D341Med (cell line): Measurements from ENCODE around the gene DGKG.

Experiments
- DNase-seq: peaks from one replicate; pipeline ENCODE4 v3.0.0; 2012; ENCODE audit warnings: low spot score

DGKG gene

GRCh38 chr3:186361762-186362536 lies at the start of gene DGKG:
Gene DGKG (minus strand): TSS chr3:186362234. CDS start chr3:186320459, 41,775 bp downstream.
- DNase-seq = peak; percentile 49

GRCh38 chr3:186411089-186411488 lies 49.1 kb upstream of the DGKG start:
- DNase-seq = no peak

DNA sequence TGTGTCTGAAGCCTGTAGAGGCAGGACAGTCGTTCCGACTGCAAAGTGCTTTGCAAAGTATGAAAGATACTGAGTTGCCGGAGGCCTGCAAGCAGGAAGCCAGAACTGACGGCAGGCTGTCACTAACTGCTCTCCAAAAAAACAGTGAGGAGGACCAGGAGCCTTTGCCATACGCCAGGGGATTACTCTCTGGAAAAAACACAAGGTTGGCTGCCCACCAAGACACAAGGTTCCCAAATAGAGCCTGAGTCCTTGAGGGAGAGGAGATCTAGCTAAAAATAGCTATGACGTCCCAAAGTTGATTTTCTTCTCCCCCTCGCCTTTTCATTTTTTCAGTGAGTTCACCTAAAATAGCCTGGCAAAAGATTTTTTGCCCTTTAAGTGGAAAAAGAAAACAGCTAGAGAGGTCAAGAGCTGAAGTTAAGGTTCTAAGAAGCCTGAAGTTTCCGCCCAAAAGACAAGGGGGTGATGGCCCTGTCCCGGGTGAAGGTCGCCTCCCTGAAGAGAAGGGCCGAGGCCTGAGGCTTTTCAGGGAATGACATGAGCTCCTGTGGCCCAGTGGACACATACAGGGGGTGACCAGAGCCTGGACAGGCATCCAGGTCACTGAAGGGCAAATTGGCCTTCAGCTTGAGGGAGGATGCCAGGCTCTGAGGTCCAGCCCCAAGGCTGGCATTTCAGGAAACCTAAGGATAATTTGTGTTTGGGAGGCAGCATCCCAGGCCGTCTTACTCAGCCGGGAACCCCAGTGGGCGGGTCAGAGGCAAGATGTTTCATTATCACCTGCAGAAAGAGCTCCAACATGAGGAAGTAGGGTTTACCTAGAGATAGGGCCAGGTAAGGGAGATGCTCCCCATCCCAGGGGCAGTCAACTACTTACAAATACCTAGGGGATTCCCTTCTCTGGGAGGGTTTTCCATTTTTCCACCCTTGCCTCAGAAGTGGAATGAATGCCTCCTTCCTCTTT lies 44.9 kb upstream of the DGKG start:
- DNase-seq = no peak

- DNase-seq = no peak
These were observed 39.5 kb upstream of the DGKG start for GRCh38 chr3:186401556-186401955.

DNA sequence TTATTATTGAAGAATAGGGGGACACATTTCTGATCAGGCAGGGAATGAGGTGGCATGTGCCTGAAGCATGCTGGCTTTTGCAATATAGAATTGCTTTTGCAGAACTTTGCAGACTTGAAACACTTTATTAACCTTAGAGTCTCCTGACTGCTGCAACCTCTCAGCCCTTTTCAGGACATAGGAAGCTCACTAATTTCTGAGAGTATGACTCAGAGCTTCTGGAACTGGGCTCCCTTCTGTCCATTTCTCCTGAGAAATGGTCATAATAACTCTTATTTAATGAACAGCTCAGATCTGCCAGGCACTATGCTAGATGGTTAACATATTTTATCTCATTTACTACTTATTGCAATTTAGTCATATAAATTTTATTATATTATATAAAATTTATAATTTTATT lies 38.6 kb upstream of the DGKG start:
- no peak for DNase-seq

DNA sequence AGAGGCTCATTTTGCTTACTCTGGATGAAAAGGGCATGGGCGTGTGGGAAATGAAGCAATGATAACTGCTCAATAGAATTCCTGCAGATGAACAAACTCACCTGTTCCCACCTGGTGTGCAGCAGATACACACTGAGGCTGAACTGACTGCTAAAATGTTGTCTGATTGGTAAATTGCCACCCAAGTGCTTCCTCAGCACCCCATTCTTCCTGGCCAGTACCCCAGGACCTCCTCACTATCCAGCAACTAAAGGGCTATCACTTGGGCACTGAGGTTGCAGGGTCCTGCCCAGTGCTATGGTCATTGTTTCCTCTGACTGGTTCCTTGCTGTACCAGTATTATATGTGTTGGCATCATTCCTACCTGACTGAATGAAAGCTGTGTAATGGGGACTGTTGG lies 38.0 kb upstream of the DGKG start:
- no peak for DNase-seq

- no peak for DNase-seq
These were observed 32.7 kb upstream of the DGKG start for GRCh38 chr3:186394566-186395217.

- DNase-seq = no peak
These were observed 25.0 kb upstream of the DGKG start for GRCh38 chr3:186386883-186387560.

DNA sequence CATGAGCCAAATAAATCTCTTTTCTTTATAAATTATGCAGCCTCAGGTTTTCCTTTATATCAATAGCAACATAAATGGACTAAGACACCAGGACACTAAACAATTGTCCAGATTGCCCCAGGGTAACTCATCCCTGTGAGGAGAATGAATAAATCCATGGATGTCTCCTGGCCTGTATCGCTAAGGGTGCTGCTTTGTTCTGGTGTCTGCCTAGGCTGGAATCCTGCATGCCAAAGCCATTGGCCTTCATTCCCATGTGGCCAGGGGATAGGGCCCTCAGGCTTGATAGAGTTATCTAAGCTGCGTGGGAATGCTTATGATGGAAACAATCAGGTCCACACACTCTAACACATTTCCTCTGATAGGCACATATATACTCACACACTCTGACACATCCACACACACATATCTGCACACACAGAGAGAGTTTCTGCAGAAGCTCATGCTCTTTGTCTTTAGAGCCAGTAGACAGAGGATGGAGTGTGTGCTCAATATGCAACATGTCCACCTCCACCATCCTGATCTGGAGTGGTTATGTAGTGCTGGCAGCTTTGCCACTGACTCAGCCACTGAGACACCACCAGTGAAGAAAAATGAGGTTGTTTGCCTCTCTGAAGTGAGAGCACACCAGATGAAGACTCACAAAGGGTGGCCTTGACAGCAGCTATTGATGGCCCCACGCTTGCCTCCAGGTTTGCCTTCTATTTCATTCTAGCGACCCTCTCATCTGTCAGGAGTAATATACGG lies 24.0 kb upstream of the DGKG start:
- DNase-seq = no peak

DNA sequence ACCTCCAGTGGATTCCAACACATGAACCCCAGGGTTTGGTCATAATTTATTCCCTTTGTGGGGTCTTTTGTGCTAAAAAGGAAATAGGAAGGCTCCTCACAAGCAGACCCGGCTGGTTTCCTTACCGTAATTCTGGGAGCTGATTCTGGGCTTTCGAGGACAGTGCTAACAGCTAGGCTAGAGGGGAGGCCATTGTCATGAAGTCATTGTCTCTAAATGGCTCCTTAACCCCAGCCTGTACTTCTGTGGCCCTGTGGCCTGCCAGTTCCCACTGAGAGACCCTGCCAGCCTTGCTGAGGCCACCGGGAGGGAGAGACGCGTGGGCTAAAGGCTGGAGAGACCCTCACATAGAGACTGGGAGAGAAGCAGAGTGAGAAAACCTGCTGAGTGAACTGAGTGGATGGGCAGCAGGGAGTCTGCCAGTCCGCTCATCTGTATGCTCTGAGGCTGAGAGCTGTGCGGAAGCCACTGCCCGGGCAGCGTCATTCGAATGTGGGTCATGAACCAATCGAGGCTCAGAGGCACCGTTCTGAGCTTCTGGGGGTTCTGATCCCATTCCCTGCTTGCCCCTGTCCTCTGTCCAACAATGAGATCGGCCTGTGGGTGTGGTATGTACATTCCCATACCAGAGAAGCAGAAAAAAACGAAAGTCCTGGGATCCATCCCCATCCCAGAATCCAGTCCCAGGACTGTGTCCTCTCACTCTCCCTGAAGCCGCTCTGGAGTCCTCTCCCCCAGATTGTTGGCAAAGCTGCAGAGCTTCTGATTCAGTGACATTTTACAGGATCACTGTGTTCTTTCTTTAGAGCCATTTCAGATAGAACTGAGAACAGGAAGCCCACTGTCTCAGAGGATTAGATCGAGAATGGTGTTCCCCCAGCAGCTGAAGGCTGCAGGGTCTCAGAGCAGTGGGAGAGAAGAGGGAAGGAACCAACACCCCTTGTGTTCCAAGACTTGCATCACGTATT lies 21.3 kb upstream of the DGKG start:
- no peak for DNase-seq

GRCh38 chr3:186382217-186382885 lies 20.3 kb upstream of the DGKG start:
- DNase-seq = no peak

- no peak for DNase-seq
These were observed 19.6 kb upstream of the DGKG start for GRCh38 chr3:186381424-186382216.

DNA sequence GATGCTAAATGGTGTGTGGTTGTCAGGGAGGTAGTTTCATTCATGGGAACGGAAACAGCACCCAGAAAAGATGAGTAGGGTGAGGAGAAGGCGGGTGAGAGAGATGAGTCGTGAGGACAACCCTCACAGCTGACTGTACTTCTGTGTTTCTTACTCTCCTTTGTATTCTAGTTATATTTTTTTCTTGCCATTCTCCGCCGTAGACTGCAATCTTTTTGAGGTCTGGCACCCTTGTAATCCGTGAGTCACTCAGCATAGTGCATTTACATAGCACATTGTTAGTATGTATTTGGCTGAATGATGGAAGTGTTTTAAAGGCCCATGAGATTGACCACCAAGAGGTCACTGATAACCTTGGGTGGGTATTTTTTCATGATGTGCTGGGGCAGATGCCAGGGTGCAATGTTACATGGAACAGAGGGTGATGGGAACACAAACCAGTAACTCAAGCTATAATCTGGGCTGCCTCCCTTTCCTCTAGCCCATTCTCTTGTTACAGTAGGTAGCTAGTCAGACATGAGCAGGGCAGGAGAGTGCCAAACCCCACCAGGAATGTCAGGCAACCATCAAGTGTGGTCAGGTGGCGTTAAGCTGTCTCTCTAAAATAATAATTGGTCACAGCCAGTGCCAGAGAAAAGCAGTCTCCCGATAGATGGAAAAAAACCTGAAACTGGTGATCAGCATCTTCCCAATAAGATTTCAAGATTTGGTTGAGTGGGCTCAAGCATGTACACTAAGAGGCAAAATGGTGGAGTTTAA lies 18.8 kb upstream of the DGKG start:
- DNase-seq = no peak

DNA sequence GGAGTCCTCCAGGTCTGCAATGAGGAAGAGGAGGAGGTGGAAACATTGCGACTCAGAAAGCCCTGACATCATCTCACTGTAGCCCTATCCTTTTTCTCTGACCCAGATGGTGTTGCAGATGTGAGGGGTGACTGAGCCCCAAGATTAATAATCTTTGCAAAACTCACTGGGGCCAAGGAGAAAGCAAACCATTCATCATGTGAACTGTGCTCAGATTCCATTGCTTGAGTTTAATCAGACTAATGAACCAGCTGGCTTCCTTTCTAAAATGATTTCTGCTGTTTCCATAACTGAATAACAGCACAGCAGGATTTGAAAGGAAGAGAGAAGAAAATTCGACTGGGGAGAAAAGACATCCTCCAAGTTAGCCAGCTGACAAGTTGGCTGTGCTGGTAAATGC lies 13.4 kb upstream of the DGKG start:
- no peak for DNase-seq

DNA sequence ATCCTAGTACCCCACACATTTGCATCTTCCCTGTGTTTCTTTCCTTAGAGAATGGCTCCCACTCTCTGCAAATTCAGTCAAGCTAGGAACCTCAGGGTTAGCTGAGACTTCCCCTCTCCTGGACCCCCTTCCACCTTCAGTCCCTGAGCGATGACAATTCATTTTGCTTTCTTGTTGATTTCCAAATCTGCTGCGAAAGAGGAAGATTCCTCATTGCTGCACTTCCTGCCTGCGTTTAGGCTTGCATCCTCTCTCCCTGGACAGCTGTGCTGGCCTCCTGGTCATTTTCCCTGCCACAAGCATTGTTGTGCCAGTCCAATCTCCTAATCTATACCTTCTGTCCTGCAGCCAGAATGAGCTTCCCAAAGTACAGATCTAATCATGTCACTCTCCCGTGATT lies 12.3 kb upstream of the DGKG start:
- no peak for DNase-seq

DNA sequence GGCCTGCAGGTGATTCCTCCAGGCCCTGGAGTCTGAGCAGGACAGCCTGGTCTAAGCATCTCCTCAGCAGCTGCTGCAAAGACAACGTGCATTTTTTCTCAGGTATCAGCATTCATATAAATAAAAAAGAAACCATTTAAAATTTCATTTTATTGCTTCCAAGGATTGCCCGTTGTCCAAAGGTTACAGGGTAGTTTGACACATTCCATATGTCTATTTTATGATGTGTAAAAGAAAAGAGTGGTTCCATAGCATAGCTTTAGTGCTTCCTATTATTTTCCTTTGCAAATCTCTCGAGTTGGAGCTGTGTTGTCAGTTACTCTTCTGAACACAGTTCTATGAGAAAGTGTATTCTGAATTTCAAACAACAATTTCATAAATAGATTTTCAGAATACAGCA lies 7.2 kb upstream of the DGKG start:
- no peak for DNase-seq

- no peak for DNase-seq
These were observed 6.7 kb upstream of the DGKG start for GRCh38 chr3:186368717-186369116.

- DNase-seq = no peak
These were observed 6.1 kb upstream of the DGKG start for GRCh38 chr3:186368176-186368575.
